22Rv1 (cell line): Measurements from ENCODE around the gene KIAA0753.

Source experiments
- H3K27ac ChIP-seq: fragments of 450-650 bp; 2 replicates; pipeline ENCODE4 v1.5.1; 2017
- CTCF ChIP-seq: fragments of 450-650 bp; IDR thresholded peaks from 2 replicates; pipeline ENCODE4 v1.5.1; 2017; ENCODE audit warnings: mild to moderate bottlenecking
- ZFX ChIP-seq: fragments of 450-650 bp; IDR thresholded peaks from 2 replicates; pipeline ENCODE4 v1.6.1; 2017; ENCODE audit warnings: antibody characterized with exemption, borderline replicate concordance

The KIAA0753 gene

GRCh38 chr17:6543079-6544010 is 97.2 kb downstream of the KIAA0753 start:
- TF ChIP-seq ZFX (no peak), CTCF (no peak)
- no peak overlapping the region for H3K27ac ChIP-seq

- TF ChIP-seq CTCF (no peak), ZFX (no peak)
- H3K27ac ChIP-seq = no peak overlapping the region
These were observed 97.9 kb downstream of the KIAA0753 start for GRCh38 chr17:6542577-6542976.

- TF ChIP-seq ZFX (no peak), CTCF (no peak)
These were observed 98.6 kb downstream of the KIAA0753 start for GRCh38 chr17:6541886-6542285.

GRCh38 chr17:6539871-6540270 is 100.6 kb downstream of the KIAA0753 start:
- TF ChIP-seq CTCF (no peak), ZFX (no peak)
- no peak overlapping the region for H3K27ac ChIP-seq

More at GRCh38 chr17:6541886-6542285, 98.6 kb downstream of the KIAA0753 start:
- no peak overlapping the region for H3K27ac ChIP-seq

GRCh38 chr17:6536566-6537065 is 103.9 kb downstream of the KIAA0753 start:
- TF ChIP-seq ZFX = no peak
- TF ChIP-seq CTCF = no peak
- no peak overlapping the region for H3K27ac ChIP-seq

GRCh38 chr17:6536053-6536452 is 104.5 kb downstream of the KIAA0753 start:
- TF ChIP-seq CTCF = no peak
- TF ChIP-seq ZFX = no peak

GRCh38 chr17:6534846-6535514 is 105.5 kb downstream of the KIAA0753 start:
- TF ChIP-seq CTCF (no peak), ZFX (no peak)
- H3K27ac ChIP-seq = no peak overlapping the region

More at GRCh38 chr17:6536053-6536452, 104.5 kb downstream of the KIAA0753 start:
- H3K27ac ChIP-seq = no peak overlapping the region
